Coronary artery (tissue), 2 donors: Measurements from ENCODE around the gene MKNK2.

ENCODE experiments used
- DNase-seq: peaks from one replicate; pipeline ENCODE4 v3.0.0-alpha.2; 2017; ENCODE audit warnings: low spot score
- H3K27ac ChIP-seq, 2 donors: fragments of 200-600 bp; sonication (generic); one replicate each; pipeline ENCODE4 v1.5.1; 2016 to 2019
- H3K4me3 ChIP-seq: fragments of 200-600 bp; sonication (generic); 2 replicates; pipeline ENCODE4 v1.5.1; 2016; ENCODE audit warnings: mild to moderate bottlenecking, moderate library complexity
- CTCF ChIP-seq: fragments of 200-600 bp; sonication (generic); IDR thresholded peaks from one replicate; pipeline ENCODE4 v1.5.1; 2019; ENCODE audit warnings: antibody characterized with exemption

The MKNK2 gene

GRCh38 chr19:2060884-2061494, 9.9 kb upstream of the MKNK2 start:
- H3K4me3 ChIP-seq = peak overlapping the region; percentile 74
- DNase-seq = peak; percentile 87
- TF ChIP-seq CTCF = no peak
- peak overlapping the region; percentile 95 to 99 for H3K27ac ChIP-seq

GRCh38 chr19:2059422-2060201, 8.6 kb upstream of the MKNK2 start:
- peak overlapping the region; percentile 95 to 99 for H3K27ac ChIP-seq
- peak overlapping the region; percentile 74 for H3K4me3 ChIP-seq
- DNase-seq = peak; percentile 87
- no peak for TF ChIP-seq CTCF

GRCh38 chr19:2058570-2059421, 7.8 kb upstream of the MKNK2 start:
- no peak for TF ChIP-seq CTCF
- DNase-seq = peak; percentile 73
- H3K27ac ChIP-seq = peak overlapping the region; percentile 95 to 99
- H3K4me3 ChIP-seq = peak overlapping the region; percentile 74

GRCh38 chr19:2057484-2058469, 6.7 kb upstream of the MKNK2 start:
- H3K27ac ChIP-seq = peak overlapping the region; percentile 95 to 99
- no peak for TF ChIP-seq CTCF
- H3K4me3 ChIP-seq = no peak overlapping the region
- DNase-seq = no peak

- DNase-seq = no peak
Observed at GRCh38 chr19:2056837-2057192, 5.8 kb upstream of the MKNK2 start.

More at GRCh38 chr19:2056837-2057192, 5.8 kb upstream of the MKNK2 start:
- TF ChIP-seq CTCF = no peak
- Histone ChIP-seq H3K4me3 (no peak overlapping the region), H3K27ac (peak overlapping the region; percentile 94 to 95)
